ENCODE data around the gene TBL1XR1. TPM values are rescaled to one million over a fixed set of nuclear protein-coding genes. Genes with fewer than 3 reads are reported as not detected.
A peak's percentile ranks its signal among the peaks of the same experiment; 100 is the strongest.

The TBL1XR1 gene
- total RNA-seq, 1 experiment from 2014 or later: 161 TPM

DNA sequence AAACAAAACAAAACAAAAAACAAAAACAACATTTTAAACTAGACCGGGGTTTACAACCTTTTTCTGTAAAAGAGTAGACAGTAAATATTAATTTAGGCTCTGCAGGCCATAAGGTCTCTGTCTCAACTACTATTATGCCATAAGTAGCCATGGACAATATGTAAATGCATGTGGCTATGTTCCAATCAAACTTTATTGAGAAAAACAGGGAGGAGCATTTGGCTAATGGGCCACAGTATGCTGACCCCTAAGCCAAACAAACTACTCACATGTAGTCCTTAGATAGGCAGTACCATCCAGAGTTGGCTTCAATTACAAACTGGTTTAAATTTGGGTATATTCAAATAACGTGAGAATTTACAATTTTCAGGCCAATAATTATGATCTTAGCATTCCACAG, 144.2 kb downstream of the TBL1XR1 start:
- H3K27ac ChIP-seq: no peak overlapping the region
- no peaks in the 10 kb centered on the region for H3K27me3 ChIP-seq
- H3K4me3 ChIP-seq: no peak overlapping the region
- no peak for DNase-seq
- H3K36me3 ChIP-seq: peaks cover 32% of the 10 kb centered on the region
- peaks cover 30% of the 10 kb centered on the region for H3K4me1 ChIP-seq
- no peaks in the 10 kb centered on the region for H3K9me3 ChIP-seq (replicated peaks)

DNA sequence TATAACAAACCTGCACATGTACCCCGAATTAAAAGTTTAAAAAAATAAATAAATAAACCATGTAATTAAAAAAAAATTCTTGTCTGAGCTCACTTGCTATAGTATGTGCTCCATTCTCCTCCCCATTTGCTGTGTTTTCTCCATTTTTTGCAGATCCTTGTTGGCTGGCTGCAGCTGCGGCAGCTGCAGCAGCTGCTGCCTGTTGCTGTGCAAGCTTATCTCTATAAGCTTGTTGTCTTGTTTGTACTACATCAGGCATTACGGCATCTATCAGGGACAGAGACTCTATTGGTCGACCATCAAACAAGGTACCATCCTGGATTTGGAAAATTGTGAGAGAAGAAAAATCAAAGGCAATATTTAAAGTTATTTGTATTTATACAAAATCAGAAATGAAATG, 145.9 kb downstream of the TBL1XR1 start:
- Histone ChIP-seq H3K27me3 (no peaks in the 10 kb centered on the region), H3K27ac (peak overlapping the region; percentile 29), H3K36me3 (peaks cover 49% of the 10 kb centered on the region), H3K4me1 (peaks cover 15% of the 10 kb centered on the region), H3K4me3 (no peak overlapping the region), H3K9me3 (replicated peaks) (no peaks in the 10 kb centered on the region)
- DNase-seq: peak; percentile 59 to 72

DNA sequence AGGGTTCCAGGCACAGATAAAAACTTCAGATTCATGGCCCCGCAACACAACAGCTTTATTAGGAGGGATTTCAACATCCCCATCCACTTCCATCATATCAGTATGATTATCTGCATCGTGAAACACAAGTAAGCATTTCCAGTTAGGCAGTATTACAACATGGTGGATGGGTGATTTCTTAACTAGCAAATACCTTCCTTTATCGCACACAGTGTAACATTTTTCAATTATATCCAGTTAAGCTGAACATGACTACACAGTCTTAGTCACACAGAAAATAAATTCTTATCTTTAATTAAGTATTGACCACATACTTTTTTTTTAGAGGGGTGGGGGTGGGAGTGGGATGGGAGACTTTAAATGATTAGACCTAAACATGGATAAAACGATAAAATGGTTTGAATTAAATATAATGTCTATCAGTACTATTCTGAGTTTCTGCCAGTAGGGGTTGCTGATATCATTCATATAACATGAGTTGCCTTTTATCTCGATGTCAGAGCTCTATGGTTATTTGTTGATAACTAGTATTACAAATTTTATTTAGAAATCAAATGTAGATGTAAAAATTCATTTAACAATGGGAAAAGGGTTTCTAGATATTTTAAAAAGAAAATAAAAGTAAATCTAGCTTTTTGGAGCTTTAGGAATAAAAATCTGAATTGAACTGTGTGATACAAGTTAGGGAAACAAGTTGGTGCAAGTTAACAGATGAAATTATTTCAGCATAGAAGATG, 146.6 kb downstream of the TBL1XR1 start:
- Histone ChIP-seq H3K4me1 (peaks cover 9% of the 10 kb centered on the region), H3K4me3 (no peak overlapping the region), H3K27ac (peak overlapping the region; percentile 29), H3K27me3 (no peaks in the 10 kb centered on the region), H3K36me3 (peaks cover 57% of the 10 kb centered on the region), H3K9me3 (replicated peaks) (no peaks in the 10 kb centered on the region)
- peak in 1 of 2 experiments; percentile 54 for DNase-seq

DNA sequence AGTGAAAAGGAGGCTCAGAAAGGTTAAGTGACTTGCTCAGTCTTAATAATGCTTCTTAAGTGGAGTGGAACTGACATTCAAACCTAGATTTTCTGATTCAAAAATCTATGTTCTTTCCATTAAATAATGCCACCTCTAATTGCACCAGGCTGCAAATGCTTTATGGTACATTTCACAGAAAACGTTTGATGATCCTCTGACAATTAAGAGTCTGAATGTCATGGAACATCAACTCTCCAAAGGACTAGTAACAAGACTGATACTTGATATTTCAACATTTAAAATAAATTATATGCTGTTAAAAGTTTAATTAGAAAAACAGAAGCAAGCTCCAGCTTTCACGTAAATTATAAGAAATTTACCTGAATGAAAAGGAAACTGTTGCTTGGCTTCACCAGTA, 151.5 kb downstream of the TBL1XR1 start:
- Histone ChIP-seq H3K27me3 (no peaks in the 10 kb centered on the region), H3K9me3 (replicated peaks) (no peaks in the 10 kb centered on the region), H3K4me3 (no peak overlapping the region), H3K27ac (no peak overlapping the region), H3K36me3 (peaks cover 77% of the 10 kb centered on the region), H3K4me1 (no peaks in the 10 kb centered on the region)
- DNase-seq: no peak

DNA sequence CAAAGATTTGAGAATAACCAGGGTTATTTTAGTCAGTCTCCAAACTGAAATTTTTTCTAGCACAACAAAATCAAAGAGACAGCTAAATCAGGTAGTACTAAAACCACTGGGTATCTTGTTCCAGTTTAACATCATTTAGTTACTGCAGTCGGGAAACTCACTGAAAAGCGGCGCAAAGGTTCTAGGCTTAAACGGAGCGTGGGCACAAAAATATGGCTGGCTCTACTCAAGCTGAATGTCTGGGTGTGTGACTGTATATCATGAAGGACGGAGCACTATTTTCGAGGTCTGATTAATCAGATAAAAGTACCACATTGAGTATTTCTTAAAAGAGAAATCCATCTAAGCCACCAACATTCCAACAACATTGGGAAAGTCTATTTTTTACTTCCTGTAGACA, 152.1 kb downstream of the TBL1XR1 start:
- peaks cover 78% of the 10 kb centered on the region for H3K36me3 ChIP-seq
- DNase-seq: no peak
- H3K27me3 ChIP-seq: no peaks in the 10 kb centered on the region
- H3K27ac ChIP-seq: no peak overlapping the region
- H3K4me1 ChIP-seq: no peaks in the 10 kb centered on the region
- no peaks in the 10 kb centered on the region for H3K9me3 ChIP-seq (replicated peaks)
- no peak overlapping the region for H3K4me3 ChIP-seq

DNA sequence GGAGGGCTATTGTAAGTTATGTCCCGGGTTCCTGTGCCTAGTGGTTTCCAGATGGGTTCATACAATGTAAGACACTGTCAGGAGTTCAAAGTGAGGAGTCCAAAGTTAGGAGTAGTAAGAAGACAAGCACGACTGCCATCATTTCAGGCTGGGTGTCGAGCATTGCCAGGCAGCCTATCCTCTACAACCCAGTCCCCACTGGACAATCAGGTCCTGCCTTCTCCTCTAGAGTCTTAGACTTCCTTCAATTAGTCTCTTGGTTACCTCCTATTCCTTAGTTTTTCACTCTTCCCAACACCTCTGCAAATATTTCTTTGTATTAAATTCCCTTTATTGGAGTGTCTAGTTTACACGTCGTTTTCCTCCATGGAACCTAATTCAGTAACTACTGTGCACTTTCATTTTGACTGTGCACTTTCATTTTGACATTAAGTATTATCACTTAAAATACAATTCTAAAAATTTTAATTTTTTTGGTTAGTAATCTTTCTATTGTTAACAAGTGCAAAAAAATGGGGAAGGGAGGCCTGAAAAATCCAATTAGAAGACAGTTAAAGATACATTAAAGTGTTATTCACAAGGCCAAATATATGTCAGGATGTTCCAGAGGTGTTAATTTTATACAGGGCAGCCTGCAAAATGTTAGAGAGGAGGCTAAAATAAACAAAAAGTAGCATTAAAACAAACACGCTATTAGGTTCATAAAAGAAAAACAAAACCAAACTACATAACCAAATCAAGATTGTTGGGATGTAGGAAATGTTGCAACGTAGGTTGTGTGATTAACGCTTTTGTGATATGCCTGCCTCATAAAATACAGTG, 155.3 kb downstream of the TBL1XR1 start:
- H3K27ac ChIP-seq: no peak overlapping the region
- no peak overlapping the region for H3K4me3 ChIP-seq
- DNase-seq: no peak
- no peaks in the 10 kb centered on the region for H3K4me1 ChIP-seq
- no peaks in the 10 kb centered on the region for H3K9me3 ChIP-seq (replicated peaks)
- peaks cover 65% of the 10 kb centered on the region for H3K36me3 ChIP-seq
- no peaks in the 10 kb centered on the region for H3K27me3 ChIP-seq

DNA sequence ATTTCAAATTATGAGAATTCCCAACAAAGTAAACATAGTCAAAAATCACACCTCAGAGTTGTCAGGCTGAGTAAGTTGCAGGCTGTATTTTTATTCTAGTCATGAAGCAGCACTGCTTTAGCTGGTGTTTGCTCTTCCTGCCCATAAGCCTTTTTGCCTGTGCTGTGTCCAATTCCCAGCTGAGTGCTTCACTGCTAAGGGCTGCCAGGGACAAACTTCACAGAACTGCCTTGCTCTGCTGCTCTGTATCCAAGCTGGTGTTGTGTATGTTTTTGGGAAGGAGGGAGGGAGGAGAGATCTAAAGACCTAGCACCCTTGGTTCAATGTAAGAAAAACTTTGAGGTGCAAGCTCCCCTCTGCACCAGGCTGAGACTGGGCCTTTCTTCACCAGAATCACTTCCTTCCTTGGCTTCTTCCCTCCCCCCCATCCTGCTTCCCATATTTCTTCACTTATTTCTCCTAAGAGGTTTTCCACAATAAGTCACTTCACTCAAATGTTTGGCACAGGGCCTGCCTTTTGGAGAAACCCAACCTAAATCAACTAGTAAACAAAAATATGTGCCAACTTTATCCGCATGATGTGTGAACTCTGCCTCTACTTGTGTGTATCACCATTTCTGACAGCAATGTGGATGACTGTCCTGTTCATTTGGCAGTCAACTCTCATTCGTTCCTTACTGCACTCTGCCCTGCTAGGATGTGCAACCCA, 156.1 kb downstream of the TBL1XR1 start:
- Histone ChIP-seq H3K27me3 (no peaks in the 10 kb centered on the region), H3K4me1 (no peaks in the 10 kb centered on the region), H3K36me3 (peaks cover 65% of the 10 kb centered on the region), H3K27ac (no peak overlapping the region), H3K4me3 (no peak overlapping the region), H3K9me3 (replicated peaks) (0 out of 2 replicates have a peak, but pooled peaks cover 3% of the 10 kb centered on the region)
- no peak for DNase-seq

DNA sequence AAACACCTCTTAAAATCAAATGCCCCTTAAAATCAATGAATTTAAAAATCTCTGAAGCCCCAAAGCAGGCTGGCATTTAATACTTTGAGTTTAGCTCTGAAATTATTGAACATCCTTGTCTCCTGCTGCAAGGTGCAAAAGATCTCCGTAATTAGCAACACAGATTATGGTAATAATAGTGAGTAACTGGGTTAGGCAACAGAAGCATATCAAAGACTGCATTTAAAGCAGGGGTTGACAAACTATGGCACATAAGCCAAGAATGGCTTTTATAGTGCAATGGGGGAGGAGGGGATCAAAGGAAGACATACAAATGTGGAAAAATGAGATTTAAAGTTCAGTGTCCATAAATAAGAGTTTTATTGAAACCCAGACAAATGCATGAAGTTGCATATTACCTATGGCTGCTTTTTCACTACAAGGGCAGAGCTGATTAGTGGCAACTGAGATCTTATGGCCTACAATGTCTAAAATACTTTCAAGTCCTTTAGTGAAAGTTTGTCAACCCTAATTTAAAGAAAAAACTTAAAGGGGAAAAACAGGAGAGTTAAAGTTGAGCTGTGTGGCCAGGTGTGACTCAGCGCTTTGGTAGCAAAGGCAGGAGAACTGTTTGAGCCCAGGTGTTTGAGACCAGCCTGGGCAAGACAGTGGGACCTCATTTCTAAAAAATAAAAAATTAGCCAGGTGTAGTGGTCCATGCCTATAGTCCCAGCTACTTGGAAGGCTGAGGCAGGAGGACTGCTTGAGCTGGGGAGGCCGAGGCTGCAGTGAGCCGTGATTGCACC, 157.6 kb downstream of the TBL1XR1 start:
- no peak for DNase-seq
- Histone ChIP-seq H3K27ac (no peak overlapping the region), H3K9me3 (replicated peaks) (0 out of 2 replicates have a peak, but pooled peaks cover 3% of the 10 kb centered on the region), H3K4me3 (no peak overlapping the region), H3K27me3 (no peaks in the 10 kb centered on the region), H3K4me1 (no peaks in the 10 kb centered on the region), H3K36me3 (peaks cover 52% of the 10 kb centered on the region)

DNA sequence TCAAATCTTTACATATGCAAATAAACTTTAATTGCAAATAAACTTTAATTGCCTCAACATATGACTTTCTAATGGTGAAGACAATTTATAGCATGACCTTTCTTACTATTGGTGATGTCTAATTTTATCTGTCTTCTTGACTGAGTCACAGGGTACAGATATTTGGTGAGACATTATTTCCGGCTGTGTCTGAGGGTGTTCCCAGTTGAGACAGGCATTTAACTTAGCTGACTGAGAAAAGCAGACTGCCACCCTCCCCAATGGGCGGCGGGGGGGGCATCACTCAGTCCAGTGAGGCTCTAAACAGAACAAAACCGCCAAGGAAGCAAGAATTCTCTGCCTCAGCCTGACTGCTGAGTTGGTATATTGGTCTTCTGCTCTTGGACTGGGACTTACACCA, 160.0 kb downstream of the TBL1XR1 start:
- H3K4me3 ChIP-seq: no peak overlapping the region
- H3K9me3 ChIP-seq (replicated peaks): 0 out of 2 replicates have a peak, but pooled peaks cover 3% of the 10 kb centered on the region
- H3K27me3 ChIP-seq: no peaks in the 10 kb centered on the region
- H3K36me3 ChIP-seq: peaks cover 52% of the 10 kb centered on the region
- no peak for DNase-seq
- H3K4me1 ChIP-seq: no peaks in the 10 kb centered on the region
- H3K27ac ChIP-seq: no peak overlapping the region

DNA sequence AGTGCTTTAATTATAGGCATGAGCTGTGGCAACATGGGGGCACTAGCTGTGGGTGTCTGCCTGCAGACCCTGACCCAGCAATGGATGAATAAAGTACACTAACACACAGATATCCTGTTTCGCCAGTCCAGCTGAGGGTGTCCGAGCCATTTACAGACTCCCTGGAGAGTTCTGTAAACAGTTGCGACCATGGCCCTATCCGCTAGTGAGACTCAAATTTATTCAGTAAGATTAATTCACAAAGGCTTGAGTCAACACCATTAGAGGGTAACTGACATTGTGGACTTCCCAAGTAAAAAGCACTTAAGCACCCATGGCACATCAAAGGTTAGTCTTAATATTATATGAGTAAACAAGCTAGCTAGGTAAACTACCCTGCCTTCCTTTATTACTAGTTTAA, 161.6 kb downstream of the TBL1XR1 start:
- H3K9me3 ChIP-seq (replicated peaks): 0 out of 2 replicates have a peak, but pooled peaks cover 3% of the 10 kb centered on the region
- H3K27me3 ChIP-seq: no peaks in the 10 kb centered on the region
- no peak overlapping the region for H3K4me3 ChIP-seq
- peaks cover 65% of the 10 kb centered on the region for H3K36me3 ChIP-seq
- H3K27ac ChIP-seq: no peak overlapping the region
- no peak for DNase-seq
- no peaks in the 10 kb centered on the region for H3K4me1 ChIP-seq

DNA sequence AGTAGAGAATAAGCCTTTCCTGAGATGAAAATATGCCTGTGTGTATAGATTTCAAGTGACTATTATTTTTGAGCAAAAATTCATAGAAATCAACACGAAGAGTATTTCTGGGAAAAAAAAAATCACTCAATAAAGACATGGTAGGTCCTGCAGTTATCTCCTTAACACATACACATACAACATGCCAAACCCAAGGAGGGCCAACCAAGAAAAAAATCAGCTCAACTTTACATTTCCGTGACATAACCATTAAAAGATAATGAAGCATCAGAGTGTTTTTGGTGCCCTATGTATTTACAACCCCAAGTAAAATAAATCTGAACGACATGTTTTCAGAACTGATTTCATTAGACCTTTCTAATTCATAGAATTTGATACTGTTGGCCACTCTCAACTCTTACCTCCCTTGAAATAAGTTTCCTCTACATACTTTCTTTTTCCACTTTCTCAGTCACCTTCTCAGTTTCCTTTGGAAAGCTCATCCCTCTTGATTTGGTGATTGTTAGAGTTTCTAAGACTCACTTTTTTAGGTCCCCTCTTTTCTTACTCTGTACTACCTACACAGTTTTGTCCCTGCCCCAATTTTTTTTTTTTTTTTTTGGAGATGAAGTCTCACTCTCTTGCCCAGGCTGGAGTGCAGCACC, 162.3 kb downstream of the TBL1XR1 start:
- no peaks in the 10 kb centered on the region for H3K27me3 ChIP-seq
- H3K4me3 ChIP-seq: no peak overlapping the region
- 0 out of 2 replicates have a peak, but pooled peaks cover 3% of the 10 kb centered on the region for H3K9me3 ChIP-seq (replicated peaks)
- H3K36me3 ChIP-seq: peaks cover 67% of the 10 kb centered on the region
- H3K27ac ChIP-seq: no peak overlapping the region
- DNase-seq: no peak
- H3K4me1 ChIP-seq: no peaks in the 10 kb centered on the region

DNA sequence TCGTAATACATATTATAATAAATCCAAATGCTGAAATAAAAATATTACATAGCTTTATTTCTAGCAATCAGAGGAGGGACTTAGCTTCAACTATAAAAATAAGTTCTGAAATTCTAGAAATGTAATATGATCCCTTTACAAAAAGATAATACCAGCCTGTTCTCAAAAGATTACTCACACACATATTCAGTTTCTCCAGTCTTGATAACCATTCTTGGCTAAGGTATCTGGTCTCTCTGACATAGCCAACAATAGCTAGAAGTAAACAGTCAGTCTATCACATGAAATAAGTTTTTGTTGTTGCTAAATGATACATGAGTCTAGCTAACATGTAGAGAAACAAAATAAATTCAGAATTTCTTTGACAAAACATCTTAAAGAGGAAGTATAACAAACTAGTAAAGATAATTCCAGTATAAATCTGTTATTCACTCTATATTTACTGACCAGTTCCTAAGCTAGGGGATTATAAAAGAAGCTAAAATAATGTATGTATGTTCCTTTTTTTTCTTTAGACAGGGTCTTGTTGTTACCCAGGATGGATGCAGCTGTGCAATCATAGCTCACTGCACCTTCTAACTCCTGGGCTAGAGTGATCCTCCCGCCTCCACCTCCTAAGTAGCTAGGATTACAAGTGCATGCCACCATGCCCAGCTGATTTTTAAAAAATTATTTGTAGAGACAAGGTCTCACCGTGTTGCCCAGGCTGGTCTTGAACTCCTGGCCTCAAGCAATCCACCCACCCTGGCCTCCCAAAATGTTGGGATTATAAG, 170.6 kb downstream of the TBL1XR1 start:
- no peak for DNase-seq
- Histone ChIP-seq H3K4me1 (no peaks in the 10 kb centered on the region; the same call in 1 of the 2 replicates), H3K9me3 (replicated peaks) (no peaks in the 10 kb centered on the region), H3K4me3 (no peak overlapping the region), H3K36me3 (peaks cover 61% of the 10 kb centered on the region), H3K27ac (no peak overlapping the region), H3K27me3 (no peaks in the 10 kb centered on the region)

DNA sequence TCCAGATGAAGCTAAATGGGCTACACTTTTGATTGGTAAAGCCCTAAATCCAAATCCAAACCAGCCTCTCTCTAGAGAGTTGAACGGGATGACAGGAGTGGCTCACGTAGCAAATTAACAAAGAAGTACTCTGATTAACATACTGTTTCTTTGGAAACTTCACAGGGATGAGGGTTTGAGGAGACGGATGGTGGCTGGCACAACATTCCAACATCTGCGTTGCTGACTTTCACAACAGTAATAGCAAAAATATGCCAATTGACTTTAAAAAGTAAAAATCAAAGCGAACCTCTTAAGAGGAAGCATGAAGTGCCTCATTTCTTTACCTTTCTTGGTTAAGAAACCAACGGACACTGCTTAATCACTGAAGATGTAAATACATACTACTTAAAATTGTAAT, 181.4 kb downstream of the TBL1XR1 start:
- Histone ChIP-seq H3K4me1 (no peaks in the 10 kb centered on the region), H3K36me3 (peaks cover 17% of the 10 kb centered on the region)
- no peak for DNase-seq

More for the DNA sequence above, 181.4 kb downstream of the TBL1XR1 start:
- H3K27ac ChIP-seq: no peak overlapping the region
- H3K4me3 ChIP-seq: no peak overlapping the region
- H3K27me3 ChIP-seq: no peaks in the 10 kb centered on the region
- H3K9me3 ChIP-seq (replicated peaks): no peaks in the 10 kb centered on the region

All from SJCRH30 (cell line).